ENCODE measurements around the gene DYNLT2B. TPM values are rescaled to one million over a fixed set of nuclear protein-coding genes. Genes with fewer than 3 reads are reported as not detected.

Gene DYNLT2B
- polyA plus RNA-seq, 3 donors: 6.7 to 13.3 (median 9.3) TPM

Other genes starting within 250 kb of the DYNLT2B start
- gene TFRC, start 236.2 kb downstream of the DYNLT2B start, polyA plus RNA-seq: 10 to 100 TPM; 15.1 to 56.2 (median 16.2) TPM
- gene ZDHHC19, start 106.8 kb downstream of the DYNLT2B start, polyA plus RNA-seq: 1 to 10 TPM in 2 of 3 donors, under 1 TPM in 1; 0.89 to 4.5 (median 3.4) TPM
- under 1 TPM in 2 of 3 donors, not detected in 1; 0.33 to 0.79 TPM for gene SLC51A, start 101.7 kb downstream of the DYNLT2B start, polyA plus RNA-seq
- 10 to 100 TPM; 12.9 to 39.8 (median 32.3) TPM for gene PCYT1A, start 30.5 kb downstream of the DYNLT2B start, polyA plus RNA-seq
- not detected for gene TM4SF19, start 20.1 kb upstream of the DYNLT2B start, polyA plus RNA-seq
- 10 to 100 TPM in 1 of 3 donors, 1 to 10 TPM in 2; 3.8 to 10.9 (median 4.9) TPM for gene UBXN7, start 114.2 kb upstream of the DYNLT2B start, polyA plus RNA-seq
- gene RNF168, start 185.5 kb upstream of the DYNLT2B start, polyA plus RNA-seq: 1 to 10 TPM; 3.2 to 9.6 (median 7.2) TPM
- gene SMCO1, start 197.1 kb upstream of the DYNLT2B start, polyA plus RNA-seq: not detected